ENCODE results near the gene APOD. TPM values are rescaled to one million over a fixed set of nuclear protein-coding genes. Genes with fewer than 3 reads are reported as not detected.

The APOD gene
- total and polyA plus RNA-seq, 2 experiments from 2014 or later, result 0.24 TPM; not detected in 1

GRCh38 chr3:195597848-195598247, 14.1 kb upstream of the APOD start:
- TF ChIP-seq CTCF (IDR thresholded peaks at IDR 0.05; ENCODE audit: low read depth, low read length), result no peak
- peak in 1 of 2 donors; percentile 88 for DNase-seq (ENCODE audit: low read depth in 1 of 2, low spot score in 1 of 2)
- no peaks in the 10 kb centered on the region for H3K9me3 ChIP-seq (ENCODE audit: low read depth)
- no peak overlapping the region for H3K4me3 ChIP-seq
- no peaks in the 10 kb centered on the region for H3K27me3 ChIP-seq
- no peaks in the 10 kb centered on the region for H3K36me3 ChIP-seq
- no peak overlapping the region for H3K27ac ChIP-seq
- H3K4me1 ChIP-seq (ENCODE audit: low read depth), result no peaks in the 10 kb centered on the region

- TF ChIP-seq CTCF (IDR thresholded peaks at IDR 0.05; ENCODE audit: low read depth, low read length), result no peak
- no peaks in the 10 kb centered on the region for H3K4me1 ChIP-seq (ENCODE audit: low read depth)
- no peaks in the 10 kb centered on the region for H3K9me3 ChIP-seq (ENCODE audit: low read depth)
- H3K4me3 ChIP-seq, result no peak overlapping the region
- no peaks in the 10 kb centered on the region for H3K36me3 ChIP-seq
- DNase-seq (ENCODE audit: low read depth in 1 of 2, low spot score in 1 of 2), result peak in 1 of 2 donors; percentile 33
- no peaks in the 10 kb centered on the region for H3K27me3 ChIP-seq
- H3K27ac ChIP-seq, result no peak overlapping the region
These were observed 13.5 kb upstream of the APOD start for GRCh38 chr3:195597229-195597628.

GRCh38 chr3:195596765-195597171, 13.0 kb upstream of the APOD start:
- Histone ChIP-seq H3K27me3 (no peaks in the 10 kb centered on the region), H3K4me3 (no peak overlapping the region), H3K9me3 (ENCODE audit: low read depth) (no peaks in the 10 kb centered on the region), H3K36me3 (no peaks in the 10 kb centered on the region), H3K27ac (no peak overlapping the region), H3K4me1 (ENCODE audit: low read depth) (no peaks in the 10 kb centered on the region)
- peak in 1 of 2 donors; percentile 49 for DNase-seq (ENCODE audit: low read depth in 1 of 2, low spot score in 1 of 2)
- no peak for TF ChIP-seq CTCF (IDR thresholded peaks at IDR 0.05; ENCODE audit: low read depth, low read length)

- no peak for DNase-seq (ENCODE audit: low read depth in 1 of 2, low spot score in 1 of 2)
- TF ChIP-seq CTCF (IDR thresholded peaks at IDR 0.05; ENCODE audit: low read depth, low read length), result no peak
- Histone ChIP-seq H3K4me1 (ENCODE audit: low read depth) (no peaks in the 10 kb centered on the region), H3K27ac (no peak overlapping the region), H3K4me3 (no peak overlapping the region), H3K9me3 (ENCODE audit: low read depth) (no peaks in the 10 kb centered on the region), H3K27me3 (no peaks in the 10 kb centered on the region), H3K36me3 (no peaks in the 10 kb centered on the region)
These were observed 12.2 kb upstream of the APOD start for GRCh38 chr3:195595785-195596531.

GRCh38 chr3:195591852-195592251, 8.1 kb upstream of the APOD start:
- H3K4me3 ChIP-seq, result no peak overlapping the region
- no peak for DNase-seq (ENCODE audit: low read depth in 1 of 2, low spot score in 1 of 2)
- H3K36me3 ChIP-seq, result no peaks in the 10 kb centered on the region
- H3K27ac ChIP-seq, result no peak overlapping the region
- H3K27me3 ChIP-seq, result no peaks in the 10 kb centered on the region
- H3K4me1 ChIP-seq (ENCODE audit: low read depth), result no peaks in the 10 kb centered on the region
- no peaks in the 10 kb centered on the region for H3K9me3 ChIP-seq (ENCODE audit: low read depth)
- TF ChIP-seq CTCF (IDR thresholded peaks at IDR 0.05; ENCODE audit: low read depth, low read length), result no peak

Data from cardiac muscle cell (in vitro differentiated cells and primary cell).